SH-SY5Y (cell line): ENCODE results near the gene ADCY6.

ENCODE experiments used
- GATA2 ChIP-seq: IDR thresholded peaks from 2 replicates; pipeline ENCODE4 v1.6.1; 2011; ENCODE audit warnings: mild to moderate bottlenecking, low read depth, low read length
- GATA3 ChIP-seq: IDR thresholded peaks from 2 replicates; pipeline ENCODE4 v1.6.1; 2011; ENCODE audit warnings: low read depth, mild to moderate bottlenecking, low read length, moderate library complexity

ADCY6 gene

DNA sequence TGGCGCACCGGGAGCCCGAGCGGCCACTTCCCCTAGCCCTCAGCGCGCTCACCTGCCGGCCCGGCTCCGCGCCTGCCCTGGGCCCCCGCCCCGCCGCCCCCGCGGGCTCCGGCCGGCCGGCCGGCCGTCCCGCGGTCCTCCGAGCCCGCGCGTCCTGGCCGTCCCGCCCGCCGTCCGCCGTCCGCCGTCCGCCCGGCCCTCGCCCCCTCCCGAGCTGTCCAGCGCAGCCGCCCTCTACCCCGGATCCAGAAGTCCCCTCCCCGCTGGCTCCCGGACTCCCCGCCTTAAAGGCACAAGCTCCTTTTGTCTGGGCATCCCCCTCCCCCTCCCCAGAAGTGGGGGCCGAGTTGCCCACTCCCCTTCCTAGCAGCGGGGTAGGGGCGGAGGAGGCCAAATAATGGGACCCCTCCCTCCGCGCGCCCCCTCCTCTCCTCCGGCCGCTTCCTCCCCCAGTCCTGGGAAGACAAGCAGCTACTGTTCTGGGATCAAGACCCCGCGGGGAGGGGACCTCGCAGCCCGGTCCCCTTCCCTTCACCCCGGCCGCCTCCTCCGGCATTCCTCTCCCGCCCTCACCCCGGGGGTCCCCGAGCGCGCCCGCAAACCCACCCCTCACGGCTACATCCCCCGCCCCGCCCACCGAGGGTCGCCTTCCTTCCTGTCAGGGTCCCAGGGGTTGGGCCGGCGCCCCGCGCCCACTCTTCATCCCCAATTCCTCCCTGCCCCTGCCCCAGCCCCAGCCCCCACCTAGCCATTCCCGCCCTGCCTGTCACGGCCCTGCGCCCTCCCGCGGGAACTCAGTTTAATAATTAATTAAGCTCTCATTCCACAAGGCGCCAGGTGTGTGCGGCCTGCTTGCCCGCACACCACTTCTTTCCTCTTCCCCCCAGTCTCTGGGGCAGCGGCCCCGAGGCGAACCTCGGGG is at the start of gene ADCY6:
ADCY6 (minus strand) TSS at position 236 of the 922 bp plus-strand sequence. CDS start 5,655 bp downstream, outside the sequence.
- TF ChIP-seq GATA3 (no peak), GATA2 (no peak)

DNA sequence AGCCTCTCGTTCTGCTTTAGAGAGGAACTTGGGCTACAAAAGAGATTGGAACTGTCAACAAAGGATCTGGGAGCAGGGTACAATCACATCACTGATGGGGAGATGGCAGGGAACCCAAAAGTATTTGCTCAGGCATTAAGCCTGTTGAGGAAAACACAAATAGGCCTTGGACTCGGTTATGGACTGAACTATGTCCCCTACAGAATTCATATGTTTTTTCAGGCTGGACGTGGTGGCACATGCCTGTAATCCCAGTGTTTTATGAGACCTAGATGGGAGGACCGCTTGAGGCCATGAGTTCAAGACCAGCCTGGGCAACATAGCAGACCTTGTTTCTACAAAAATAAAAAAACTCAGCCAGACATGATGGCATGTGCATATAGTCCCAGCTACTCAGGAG is 49.2 kb upstream of the ADCY6 start:
- TF ChIP-seq GATA3 (no peak), GATA2 (no peak)

DNA sequence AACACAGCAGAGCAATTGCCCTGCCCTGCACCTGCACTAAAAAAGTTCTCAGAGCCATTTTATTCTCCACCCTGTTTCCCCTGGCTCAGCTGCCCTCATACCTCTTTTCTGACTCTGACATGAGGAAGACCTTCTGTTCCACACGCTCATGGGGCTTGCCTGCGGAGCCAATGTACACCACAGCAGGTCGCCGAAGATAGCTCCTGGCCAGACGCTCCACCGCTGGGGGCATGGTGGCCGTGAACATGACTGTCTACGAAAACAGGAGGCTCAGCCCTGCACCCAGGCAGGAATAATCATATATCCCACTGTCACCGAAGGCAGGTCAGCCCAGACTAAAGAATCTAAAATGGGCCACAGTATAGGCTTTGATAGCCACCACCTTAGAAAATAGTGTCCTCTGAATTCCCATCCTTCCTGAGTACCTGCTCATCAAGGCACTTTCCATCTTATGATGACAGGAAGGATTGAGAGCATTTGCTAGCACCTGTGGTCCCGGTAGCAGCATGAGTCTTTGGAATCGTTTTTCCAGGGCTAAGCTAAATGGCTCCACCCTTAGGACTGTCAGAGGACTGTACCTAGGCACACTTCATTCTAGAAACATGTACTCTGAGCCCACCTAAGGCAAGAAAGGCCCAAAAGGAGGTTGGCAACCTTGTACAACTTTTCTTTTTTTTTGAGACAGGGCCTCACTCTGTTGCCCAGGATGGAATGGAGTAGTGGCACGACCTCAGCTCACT is 43.6 kb upstream of the ADCY6 start:
- TF ChIP-seq GATA3 (no peak), GATA2 (no peak)

DNA sequence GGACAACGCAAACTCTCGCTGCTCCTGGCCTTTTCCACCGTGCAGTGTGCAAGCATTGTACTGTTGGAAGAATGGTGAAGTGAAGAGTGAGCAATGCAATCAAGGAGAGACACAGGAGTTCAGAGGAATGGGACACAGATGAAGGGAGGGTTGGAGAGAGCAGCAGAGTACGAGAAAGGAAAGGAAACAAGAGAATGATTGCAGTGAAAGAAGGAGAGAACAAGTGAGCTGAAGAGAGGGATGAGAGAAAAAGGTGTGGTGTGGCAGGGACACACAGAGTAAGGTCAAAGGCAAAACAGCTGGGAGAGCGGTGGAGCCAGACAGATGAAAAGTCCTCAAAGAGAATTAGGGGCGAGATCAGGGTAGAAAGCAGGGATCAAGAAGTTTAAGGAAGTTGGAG is 42.4 kb upstream of the ADCY6 start:
- no peak for TF ChIP-seq GATA2
- TF ChIP-seq GATA3, result no peak

DNA sequence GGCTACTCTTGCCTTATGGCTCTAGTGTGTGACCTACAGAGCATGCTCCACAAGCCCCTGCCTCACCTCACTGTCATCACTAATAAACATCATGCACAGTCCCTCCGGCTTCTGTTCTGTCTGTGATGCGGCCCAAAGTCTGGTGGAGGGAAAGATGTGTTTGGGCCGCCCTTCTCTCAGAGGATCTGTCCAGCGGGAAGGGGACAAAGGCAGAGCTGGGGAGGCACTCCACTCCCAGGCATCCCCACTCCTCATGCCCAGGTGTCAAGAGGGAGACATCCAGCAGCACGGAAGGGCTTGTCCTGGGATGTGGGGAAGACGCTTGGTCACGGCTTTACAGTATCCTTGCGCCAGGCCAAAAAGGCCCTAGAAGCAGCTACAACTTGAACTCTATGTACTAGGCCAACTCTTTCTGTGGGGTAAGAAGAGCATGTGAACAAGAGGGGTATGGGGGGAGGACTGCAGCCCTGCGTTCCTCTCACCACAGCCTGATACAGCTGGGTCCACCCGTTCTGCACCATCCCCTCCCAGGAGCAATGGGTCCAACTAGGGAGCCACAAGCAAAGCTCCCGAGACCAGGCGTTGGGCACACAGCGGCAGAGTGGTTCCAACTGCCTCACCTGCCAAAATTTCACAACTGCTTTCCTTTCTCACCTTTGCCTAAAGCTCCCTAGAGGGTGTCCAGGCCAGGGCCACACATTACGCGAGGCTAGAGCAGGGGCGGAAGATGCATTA is 40.1 kb upstream of the ADCY6 start:
- TF ChIP-seq GATA2 (no peak), GATA3 (no peak)

DNA sequence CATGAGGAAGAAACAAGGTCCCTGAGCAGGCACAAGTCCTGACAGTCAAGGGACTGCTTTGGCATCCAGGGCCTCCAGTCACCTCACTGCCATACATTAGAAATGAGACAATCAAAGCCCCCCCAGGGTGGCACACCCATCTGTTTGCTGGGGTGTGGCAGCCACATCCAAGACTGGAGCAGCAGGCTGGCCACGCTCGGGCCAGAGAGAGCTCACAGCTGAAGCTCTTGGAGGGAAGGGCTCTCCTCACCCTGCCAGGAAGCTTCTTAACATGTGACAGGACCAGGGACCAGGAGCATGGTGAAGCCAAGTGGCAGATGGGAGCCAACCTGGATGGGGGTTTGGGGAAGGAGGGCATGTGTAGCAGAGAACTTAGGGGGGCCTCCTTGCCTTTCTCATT is 39.4 kb upstream of the ADCY6 start:
- TF ChIP-seq GATA2 (no peak), GATA3 (no peak)

DNA sequence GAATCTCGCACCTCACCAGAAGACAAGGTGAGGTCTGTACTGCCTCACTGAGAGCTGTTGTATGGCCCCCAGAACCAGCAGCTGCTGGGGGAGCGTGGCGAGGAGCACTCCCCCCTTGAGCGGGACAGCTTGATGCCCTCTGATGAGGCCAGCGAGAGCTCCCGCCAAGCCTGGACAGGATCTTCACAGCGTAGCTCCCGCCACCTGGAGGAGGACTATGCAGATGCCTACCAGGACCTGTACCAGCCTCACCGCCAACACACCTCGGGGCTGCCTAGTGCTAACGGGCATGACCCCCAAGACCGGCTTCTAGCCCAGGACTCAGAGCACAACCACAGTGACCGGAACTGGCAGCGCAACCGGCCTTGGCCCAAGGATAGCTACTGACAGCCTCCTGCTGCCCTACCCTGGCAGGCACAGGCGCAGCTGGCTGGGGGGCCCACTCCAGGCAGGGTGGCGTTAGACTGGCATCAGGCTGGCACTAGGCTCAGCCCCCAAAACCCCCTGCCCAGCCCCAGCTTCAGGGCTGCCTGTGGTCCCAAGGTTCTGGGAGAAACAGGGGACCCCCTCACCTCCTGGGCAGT is 38.7 kb upstream of the ADCY6 start:
- no peak for TF ChIP-seq GATA2
- no peak for TF ChIP-seq GATA3

DNA sequence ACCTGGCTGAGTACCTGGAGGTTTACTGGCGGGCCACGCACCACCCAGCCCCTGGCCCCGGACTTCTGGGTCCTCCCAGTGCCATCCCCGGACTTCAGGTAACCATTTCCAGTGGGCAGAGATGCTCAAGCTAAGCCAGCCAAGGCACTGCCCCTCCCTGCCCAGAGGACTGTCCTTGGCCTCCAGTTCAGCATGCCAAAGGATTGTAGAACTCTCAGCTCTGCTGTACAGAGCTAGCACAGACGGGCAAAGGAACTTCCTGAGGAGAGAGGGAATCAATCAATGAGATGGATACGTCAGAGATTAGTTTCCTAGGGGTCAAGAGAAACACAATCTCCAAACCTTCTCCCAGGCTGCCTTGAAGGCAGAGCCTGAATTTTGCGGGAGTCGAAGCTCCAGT is 38.1 kb upstream of the ADCY6 start:
- TF ChIP-seq GATA3, result no peak

DNA sequence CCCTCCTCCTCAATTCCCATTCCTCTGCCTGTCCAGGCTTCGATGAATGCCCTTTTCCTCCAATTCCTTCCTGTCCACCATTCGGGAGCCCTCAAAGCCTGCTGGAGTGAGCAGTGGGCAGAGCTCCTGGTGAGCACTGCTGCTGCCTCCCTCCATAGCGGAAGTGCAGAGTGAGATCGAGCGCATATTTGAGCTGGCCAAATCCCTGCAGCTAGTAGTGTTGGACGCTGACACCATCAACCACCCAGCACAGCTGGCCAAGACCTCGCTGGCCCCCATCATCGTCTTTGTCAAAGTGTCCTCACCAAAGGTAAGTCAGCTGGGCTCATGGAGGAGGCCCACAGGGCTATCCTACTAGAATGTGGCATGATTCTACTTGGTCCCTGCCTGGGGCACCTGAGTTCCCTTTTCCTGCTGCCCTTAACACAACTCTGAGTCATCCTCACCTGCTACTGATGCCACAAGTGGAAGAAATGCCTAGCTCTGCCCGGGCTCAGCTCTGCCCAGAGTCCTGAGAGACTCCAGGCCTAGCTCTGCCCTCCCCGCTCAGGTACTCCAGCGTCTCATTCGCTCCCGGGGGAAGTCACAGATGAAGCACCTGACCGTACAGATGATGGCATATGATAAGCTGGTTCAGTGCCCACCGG is 37.4 kb upstream of the ADCY6 start:
- TF ChIP-seq GATA2, result no peak
- TF ChIP-seq GATA3, result no peak

DNA sequence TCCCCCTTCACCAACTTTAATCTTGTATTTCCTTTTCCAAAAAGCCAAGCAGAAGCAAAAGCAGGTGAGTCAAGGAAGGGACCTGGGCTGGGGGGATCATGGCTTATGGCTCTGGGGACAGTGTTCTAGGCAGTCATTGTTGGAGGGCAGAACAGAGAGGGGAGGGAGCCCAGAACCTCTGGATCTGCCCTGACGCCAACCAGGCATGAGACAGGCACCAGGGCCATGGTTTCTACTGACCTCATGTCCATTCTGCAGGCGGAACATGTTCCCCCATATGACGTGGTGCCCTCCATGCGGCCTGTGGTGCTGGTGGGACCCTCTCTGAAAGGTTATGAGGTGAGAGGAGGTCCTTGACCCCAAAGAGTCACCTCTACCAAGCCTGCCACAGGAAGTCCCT is 36.0 kb upstream of the ADCY6 start:
- TF ChIP-seq GATA2 (no peak), GATA3 (no peak)

DNA sequence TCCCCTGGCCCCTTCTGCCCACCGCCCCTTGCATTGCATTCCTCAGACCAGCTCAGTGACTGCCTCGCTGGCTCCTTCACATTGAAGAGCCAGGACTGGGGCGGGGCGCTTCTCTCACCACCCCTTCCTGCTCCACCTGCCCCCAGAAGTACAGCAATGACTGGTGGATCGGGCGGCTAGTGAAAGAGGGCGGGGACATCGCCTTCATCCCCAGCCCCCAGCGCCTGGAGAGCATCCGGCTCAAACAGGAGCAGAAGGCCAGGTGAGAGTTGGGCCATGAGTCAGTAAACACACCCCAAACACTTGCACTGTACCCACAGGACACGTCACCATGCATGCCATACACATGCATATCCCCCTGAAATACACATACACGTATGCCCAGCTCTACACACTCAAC is 35.2 kb upstream of the ADCY6 start:
- TF ChIP-seq GATA2 (no peak), GATA3 (no peak)

DNA sequence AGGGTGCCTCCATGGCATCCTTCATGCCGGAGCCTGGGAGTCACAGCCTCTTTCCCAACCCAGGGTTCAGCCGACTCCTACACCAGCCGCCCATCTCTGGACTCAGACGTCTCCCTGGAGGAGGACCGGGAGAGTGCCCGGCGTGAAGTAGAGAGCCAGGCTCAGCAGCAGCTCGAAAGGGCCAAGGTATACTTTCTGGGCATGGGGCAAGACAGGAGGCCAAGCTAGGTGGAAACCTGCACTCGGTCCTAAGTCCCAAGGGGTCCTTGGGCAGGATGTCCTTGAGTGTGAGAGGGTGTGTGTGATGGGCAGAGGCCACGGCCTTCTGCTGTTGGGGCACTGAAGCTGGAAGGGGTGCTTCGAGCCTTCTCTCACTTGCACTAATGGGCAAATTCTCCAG is 34.4 kb upstream of the ADCY6 start:
- TF ChIP-seq GATA3 (no peak), GATA2 (no peak)

DNA sequence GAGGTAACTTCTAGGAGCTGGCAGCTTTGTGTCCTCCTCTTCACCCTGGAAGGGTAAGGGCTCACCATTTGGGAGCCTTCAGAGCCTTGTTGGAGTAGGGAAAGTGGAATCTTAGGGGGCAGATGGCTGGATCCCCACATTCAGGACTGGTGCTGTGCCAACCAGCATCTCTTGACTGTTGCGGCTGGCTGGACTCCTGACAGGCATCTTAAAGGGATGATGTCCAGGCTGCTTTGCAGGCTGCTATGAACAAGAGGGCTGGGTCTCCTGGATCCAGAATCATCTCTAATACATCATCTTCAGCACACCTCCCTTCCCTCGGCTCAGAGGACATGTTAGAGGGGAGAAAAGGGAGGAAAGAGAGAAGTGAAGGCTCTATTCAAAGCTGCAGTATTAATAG is 33.8 kb upstream of the ADCY6 start:
- TF ChIP-seq GATA2 (no peak), GATA3 (no peak)

DNA sequence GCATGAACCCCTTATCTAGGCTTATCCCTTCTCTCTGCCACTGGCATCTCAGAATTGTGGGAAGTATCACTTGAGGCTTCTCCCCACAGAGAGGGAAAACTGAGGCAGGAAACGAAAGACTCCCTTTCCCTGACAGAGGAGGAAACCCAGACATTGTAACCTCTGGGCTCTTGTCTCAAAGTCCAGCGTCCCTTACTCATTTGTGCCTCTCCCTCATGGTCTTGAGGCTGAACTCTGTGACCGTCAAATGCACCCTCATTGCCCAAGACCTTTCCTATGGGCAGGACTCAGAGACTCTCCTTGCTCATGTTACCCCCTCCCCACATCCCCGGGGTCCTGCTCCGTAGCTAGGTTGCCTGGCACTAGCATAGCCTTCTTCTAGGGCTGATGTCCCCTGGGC is 33.2 kb upstream of the ADCY6 start:
- TF ChIP-seq GATA2 (no peak), GATA3 (no peak)
